Stimulated activated CD8-positive, alpha-beta memory T cell treated with anti-CD3 and anti-CD28 coated beads, Interleukin-15, amount 100 ng/mL, for 4 hours (primary cell): ENCODE data around the gene PRSS57.
"Not testable (repeated sequence)": the region's sequence is repeated elsewhere in the genome, so short reads cannot be mapped to it uniquely, and the experiment has no call there.

Experiments used
- DNase-seq, 2 donors: peaks; one replicate each; pipeline ENCODE4 v3.0.0-alpha.2; 2020; ENCODE audit warnings: low read depth in 2 of 2

PRSS57 gene

DNA sequence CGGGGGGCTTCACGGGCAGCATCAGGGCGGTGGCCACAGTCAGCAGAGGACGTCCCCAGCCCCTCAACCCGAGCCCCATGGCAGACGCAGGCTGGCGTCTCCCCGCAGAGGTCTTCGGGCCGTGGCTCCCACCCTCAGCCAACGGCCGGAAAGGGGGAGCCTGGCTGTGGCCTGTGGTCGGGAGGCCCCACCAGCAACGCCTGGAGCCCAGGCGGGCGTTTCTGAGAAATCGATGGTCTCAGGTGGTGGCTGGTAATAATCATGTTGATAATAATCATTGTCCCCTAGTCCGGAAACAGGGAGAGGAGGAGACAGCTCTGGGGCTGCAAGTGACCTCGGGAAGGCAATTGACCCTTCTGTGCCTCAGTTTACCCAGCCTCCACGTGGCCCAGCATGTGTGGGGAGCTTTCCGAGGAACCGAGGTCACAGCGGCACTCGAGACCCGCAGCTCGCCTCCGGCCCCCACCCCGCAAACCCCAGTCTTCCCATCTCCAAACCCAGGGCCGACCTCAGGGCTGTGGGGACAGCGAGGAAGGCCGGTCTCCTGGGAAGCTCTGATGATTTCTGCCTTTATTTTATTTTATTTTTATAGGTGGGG is at the start of gene PRSS57:
TSS of gene PRSS57 (minus strand) at position 101 of the 598 bp plus-strand sequence. CDS start at position 79, 22 bp downstream.
- no peak for DNase-seq

DNA sequence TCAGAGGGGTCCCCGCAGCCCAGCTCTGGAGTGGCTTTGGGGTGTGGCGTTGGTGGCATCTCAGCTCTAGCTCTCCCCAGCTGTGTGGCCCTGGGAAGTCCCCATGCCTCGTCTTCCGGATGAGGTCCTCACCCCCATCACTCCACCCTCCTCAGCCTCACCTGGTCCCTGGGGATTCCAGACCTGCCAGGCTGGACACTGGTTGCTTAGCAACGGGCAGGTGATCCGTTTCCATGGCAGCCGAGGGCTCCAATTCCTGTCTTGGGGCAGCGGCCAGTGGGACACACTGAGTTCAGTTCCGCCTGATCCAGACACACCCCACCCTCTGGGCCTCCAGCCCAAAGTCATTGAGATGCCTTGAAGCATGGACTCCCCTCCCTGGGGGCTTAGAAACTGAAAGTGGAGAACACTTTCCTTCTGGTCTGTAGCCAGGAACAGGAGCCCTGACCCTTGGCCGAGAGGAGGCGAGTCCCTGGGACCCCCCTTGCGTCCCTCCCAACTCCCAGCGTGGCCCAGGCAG is 48.0 kb upstream of the PRSS57 start:
- no peak for DNase-seq

DNA sequence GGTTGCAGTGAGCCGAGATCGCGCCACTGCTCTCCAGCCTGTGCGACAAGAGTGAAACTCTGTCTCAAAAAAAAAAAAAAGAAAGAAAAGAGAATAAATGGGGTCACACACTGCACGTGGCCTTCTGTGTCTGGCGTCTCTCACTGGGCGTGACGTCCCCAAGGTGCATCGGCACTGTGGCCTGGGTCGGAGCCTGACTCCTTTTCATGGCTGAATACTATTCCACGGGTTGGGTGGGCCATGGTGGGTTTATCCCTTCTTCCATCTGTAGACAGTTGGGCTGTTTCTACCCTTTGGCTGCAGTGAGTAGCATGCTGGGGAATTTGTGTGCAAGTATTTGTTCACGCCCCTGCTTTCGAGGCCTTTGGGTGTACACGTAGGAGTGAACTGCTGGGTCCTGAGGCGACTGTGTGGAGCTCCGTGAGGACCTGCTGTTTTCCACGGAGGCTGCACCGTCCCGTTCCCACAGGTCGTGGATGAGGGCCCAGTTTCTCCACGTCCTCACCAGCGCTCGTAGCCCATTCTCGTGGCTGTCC is 47.4 kb upstream of the PRSS57 start:
- DNase-seq = no peak

DNA sequence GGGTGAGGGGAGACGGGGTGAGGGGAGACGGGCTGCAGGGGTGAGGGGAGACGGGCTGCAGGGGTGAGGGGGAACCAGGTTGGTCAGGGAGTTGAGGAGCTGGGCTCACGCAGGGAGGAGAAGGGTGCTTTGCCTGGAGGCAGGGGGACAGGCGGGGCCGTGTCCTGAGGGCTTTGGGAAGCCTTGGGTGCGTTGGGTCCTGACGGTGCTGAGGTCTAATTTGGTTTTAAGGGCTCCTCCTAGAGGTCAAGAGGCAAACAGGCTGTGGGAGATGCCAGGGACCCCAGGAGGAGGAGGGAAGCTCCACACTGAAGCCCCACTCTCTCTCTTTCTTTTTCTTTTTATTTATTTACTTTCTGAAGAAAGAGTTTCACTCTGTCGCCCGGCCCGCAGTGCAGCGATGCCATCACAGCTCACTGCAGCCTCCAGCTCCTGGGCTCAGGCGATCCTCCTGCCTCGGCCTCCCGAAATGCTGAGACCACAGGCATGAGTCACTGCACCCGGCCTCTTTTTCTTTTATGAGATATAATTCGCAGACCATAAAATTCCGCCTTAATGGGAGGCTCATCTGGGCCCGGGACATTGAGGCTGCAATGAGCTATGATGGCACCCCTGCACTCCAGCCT is 46.4 kb upstream of the PRSS57 start:
- no peak for DNase-seq

DNA sequence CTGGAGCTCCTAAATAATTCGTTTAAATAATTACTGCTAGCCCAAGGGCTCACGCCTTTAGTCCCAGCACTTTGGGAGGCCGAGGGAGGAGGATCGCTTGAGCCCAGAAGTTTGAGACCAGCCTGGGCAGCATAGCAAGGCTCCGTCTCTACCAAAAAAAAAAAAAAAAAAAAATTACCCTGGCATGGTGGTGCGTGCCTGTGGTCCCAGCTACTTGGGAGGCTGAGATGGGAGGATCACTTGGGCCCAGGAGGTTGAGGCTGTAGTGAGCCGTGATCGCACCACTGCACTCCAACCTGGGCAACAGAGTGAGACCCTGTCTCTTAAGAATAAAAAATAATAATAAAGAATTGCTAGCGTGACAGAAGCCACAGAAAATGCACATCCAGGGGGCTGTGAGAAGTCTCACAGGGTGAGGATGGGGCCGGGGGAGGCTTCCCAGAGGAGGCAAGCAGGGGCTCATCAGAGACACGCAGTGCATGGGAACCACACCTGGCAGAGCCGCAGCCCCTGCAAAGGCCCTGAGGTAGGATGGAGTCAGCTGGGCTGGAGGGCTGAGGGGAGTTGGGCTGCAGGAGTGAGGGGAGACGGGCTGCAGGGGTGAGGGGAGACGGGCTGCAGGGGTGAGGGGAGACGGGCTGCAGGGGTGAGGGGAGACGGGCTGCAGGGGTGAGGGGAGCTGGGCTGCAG is 45.7 kb upstream of the PRSS57 start:
- DNase-seq = not testable (repeated sequence)

DNA sequence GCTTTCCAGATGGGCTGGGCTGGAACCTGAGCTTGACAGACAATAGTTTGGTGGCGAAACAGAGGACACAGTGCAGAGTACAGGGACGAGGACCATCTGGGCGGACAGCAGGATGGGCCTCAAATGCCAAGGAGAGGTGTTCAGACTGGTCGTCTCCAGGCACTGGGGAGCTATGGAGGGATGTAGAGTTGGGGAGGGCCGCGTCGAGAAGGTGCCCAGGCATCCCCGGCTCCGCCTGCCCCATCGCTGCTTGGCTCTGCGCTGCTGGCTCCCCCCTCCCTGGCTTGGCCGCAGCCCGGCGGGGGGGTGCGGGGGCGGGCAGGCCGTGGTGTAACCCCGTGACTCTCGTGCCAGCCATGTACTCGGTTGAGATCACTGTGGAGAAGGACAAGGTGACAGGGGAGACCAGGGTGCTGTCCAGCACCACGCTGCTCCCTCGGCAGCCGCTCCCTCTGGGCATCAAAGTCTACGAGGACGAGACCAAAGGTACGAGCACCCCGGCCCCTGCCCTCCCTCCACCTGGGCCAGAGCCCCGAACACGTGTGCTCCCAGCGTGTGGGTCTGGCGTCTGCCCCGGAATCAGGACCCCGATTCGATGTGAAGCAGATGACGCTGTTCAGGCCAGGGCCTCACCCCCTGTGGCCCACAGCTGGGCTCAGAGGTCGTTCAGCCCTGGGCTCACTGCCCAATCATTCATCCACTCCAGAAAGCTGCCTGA is 44.9 kb upstream of the PRSS57 start:
- no peak for DNase-seq

DNA sequence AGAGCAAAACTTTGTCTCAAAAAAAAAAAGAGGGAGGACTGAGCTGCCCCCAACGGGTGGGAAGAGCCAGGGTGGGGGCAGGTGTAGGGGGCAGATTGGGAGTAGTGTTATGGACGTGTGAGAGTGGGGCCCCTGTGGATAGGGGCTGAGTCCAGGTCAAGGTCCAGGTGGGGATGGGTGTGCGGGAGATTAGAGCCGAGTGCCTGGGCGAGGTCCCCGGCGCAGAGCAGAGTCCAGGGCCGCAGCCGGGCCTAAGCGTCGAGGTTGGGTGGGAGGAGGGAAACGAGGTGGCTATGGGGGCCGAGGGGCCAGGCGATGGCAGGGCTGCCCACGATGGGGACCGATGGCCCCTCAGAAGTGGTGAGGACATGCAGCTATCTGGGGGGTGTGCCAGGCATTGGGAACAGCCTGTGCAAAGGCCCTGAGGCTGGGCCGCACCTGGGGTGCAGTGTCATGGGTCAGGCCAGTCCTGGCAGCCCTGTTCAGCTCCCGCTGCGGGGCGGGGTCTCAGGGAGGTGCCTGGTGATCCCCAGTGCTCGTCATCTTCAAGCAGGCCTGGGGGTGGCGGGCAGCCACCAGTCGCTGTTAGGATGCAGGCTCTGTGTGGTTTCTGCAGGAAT is 43.4 kb upstream of the PRSS57 start:
- DNase-seq = no peak

DNA sequence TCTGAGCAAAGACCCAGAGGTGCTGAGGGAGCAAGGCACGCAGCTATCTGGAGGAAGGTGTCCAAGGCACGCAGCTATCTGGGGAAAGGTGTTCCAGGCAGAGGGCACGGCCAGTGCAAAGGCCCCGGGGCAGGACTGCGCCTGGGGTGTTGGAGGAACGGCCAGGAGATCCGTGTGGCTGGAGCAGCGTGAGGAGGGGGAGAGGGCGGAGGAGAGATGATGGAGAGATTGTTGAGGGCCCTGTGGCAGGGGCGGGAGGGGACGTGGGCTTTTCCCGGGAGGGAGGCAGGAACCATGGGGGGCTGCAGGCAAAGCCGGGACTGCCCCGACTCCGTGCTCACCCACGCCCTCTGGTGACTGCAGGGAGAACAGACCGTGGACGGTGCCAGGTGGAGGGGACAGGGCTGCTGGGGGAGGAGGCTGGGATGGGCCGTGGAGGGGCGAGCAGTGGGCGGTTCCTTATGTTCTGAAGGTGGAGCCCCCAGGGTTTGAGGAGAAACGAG is 42.4 kb upstream of the PRSS57 start:
- peak; percentile 13 to 26 for DNase-seq

DNA sequence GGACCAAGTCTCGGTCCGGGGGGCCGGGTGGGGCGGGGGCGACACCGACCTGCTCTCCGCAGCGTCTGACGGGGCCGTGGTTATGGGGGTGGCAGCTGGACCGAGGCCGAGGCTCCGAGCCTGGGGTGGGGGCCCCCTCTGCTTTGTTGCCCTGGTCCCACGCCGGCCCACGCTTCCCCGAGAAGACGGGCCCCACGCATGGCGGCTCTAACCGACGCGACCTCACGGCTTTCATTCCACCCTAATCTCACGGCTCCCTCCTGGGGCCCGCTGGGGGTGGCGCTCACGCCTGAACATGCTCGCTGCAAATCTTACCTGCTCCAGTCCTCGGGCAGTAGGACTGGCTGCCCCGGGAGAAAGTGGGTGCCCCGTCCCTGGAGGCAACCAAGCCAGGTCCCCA is 40.9 kb upstream of the PRSS57 start:
- no peak for DNase-seq

DNA sequence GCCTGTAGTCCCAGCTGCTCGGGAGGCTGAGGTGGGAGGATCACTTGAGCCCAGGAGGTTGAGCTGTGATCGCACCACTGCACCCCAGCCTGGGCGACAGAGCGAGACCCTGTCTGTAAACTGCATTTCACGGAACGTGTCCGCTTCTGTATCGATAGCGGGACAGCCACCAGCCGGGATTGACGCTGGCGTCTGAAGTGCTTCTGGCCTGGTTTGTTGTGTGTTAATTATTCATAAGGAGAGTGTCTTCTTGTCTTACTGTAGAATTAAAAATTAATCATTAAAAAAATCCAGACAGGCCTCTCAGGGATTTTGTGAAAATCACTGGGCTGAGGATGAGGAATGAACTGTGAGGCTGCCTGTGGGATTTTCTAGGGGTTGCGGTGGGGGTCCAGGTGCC is 39.5 kb upstream of the PRSS57 start:
- no peak for DNase-seq

DNA sequence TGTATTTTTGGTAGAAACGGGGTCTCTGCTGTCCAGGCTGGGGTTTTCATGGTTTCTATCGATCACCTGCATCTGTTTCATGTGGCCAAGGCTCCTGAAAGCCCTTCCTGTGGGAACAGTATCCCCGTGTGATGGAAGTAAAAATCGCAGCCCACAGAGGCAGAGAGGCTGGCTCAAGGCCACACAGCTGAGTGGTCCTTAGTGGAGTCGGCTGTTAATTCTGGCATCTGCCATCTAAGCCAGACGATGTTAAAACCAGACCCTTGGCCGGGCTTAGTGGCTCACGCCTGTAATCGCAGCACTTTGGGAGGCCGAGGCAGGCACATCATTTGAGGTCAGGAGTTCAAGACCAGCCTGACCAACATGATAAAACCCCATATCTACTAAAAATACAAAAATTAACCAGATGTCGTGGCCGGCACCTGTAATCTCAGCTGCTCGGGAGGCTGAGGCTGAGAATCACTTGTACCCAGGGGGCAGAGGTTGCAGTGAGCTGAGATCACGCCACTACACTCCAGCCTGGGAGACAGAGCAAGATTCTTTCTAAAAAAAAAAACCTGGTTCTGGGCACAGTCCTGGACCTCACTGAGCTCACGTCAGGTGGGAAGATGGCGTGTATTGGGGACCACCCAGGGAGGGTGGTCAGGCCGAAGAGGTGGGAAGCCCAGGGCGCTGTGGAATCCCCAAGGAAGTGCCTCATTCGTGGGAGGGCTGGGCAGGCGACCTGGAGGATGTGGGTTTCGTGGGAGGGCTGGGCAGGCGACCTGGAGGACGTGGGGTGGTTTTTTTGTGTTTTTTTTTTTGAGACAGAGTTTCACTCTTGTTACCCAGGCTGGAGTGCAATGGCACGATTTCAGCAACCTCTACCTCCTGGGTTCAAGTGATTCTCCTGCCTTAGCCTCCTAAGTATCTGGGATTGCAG is 37.2 kb upstream of the PRSS57 start:
- no peak for DNase-seq

DNA sequence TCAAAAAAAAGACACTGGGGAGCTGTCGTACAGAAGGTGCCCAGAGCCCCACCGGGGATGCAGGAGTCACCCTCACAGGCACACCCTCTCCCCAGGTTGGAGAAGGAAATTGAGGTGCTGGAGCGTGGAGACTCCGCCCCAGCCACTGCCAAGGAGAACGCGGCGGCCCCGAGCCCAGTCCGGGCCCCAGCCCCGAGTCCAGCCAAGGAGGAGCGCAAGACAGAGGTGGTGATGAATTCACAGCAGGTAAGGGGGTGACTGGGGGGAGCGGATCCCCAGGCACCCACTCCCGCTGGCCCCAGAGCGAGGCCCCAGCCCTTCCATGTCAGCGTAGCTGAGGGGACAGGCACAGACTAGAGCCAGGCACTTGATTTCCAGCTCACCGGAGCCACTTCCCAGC is 35.7 kb upstream of the PRSS57 start:
- DNase-seq = no peak

DNA sequence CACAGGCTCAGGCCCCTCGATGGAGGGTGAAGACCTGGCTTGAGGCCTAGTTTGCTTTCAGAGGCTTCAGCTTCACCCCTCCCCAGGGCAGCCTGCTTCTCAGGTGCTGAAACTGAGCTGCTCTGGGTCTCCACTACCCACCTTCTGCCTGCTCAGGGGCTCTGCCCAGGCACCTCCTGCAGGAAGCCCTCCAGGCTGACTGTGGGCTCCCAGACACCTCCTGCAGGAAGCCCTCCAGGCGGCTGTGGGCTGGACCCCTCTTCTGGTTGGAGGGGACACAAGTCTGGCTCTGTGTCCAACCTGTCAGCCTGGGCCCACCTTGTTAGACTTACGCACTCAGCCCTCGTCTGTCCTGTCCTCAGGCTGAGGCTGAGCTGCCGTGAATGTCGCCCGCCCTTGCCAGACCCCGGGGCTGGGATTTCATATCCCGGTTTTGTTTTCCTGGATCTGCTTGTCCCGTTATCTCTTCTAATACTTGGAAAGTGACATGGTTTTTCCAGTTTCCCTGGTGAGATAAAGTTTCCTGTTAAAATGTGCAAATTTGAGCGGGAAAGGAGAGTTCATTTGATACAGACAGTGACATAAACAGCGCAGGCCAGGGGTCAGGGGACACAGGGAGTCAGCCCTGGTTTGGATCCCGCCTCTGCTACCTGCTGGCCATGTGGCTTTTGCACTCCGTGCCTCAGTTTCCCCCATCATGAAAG is 34.9 kb upstream of the PRSS57 start:
- no peak for DNase-seq

DNA sequence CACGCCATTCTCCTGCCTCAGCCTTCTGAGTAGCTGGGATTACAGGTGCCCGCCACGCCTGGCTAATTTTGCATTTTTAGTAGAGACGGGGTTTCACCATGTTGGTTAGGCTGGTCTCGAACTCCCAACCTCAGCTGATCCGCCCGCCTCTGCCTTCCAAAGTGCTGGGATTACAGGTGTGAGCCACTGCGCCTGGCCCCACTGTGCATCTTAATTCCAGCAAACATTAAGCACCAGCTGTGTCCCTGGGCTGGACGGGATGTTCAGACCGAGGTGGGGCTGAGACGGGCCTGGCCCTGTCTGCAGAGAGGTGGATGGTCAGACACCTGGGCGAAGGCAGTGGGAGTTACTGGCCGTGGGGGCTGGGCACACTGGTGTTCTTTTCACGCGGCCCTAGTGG is 34.3 kb upstream of the PRSS57 start:
- not testable (repeated sequence) for DNase-seq

DNA sequence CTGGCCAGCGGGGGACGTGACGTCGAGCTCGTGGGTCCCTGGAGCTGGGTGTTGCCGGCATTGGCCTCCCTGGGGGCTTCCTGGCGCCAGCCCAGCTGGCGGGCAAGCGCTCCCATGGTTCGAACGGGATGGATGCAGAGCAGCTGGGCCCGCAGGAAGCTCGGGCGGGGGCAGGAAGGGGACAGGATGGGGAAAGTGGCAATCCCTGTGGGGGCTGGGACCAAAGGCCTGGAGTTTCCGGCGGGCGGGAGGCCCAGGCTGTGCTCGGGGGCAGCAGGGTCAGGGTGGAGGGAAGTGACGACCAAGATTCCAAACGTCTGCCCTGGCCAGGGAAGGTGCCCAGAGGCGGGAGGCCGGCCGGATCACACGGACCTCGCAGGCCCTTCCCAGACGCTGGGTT is 32.8 kb upstream of the PRSS57 start:
- DNase-seq = no peak

DNA sequence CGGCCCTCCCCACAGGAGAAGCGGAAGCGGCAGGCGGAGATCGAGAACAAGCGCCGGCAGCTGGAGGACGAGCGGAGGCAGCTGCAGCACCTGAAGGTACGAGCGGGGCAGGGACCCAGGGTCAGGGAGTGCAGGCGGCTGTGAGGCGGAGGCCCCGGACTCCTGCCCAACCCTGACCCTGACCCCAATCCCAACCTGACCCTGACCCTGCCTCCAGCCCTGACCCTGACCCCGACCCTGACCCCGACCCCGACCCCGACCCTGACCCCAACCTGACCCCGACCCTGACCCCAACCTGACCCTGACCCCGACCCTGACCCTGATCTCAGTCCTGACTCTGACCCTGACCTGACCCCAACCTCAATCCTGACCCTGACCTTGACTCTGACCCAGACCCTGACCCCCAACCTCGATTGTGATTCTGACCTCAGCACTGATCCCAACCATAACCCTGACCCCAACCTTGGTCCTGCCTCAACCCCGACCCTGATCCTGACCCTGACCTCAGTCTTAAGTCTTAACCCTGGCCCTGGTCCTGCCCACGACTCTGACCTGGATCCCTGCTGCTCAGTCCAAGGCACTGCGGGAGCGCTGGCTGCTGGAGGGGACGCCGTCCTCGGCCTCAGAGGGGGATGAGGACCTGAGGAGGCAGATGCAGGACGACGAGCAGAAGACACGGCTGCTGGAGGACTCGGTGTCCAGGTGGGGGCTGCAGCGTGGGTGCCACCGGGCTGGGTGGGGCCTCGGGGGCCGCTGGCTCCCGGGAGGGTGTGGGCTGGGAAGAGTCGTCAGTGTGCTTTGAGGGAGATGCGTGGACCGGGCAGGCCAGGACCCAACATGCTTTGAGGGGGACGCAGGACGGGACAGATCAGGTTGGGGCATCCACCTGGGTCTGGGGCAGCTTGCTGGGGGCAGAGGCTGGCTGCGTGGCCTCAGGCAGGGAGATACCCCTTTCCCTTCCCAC is 32.0 kb upstream of the PRSS57 start:
- no peak for DNase-seq

DNA sequence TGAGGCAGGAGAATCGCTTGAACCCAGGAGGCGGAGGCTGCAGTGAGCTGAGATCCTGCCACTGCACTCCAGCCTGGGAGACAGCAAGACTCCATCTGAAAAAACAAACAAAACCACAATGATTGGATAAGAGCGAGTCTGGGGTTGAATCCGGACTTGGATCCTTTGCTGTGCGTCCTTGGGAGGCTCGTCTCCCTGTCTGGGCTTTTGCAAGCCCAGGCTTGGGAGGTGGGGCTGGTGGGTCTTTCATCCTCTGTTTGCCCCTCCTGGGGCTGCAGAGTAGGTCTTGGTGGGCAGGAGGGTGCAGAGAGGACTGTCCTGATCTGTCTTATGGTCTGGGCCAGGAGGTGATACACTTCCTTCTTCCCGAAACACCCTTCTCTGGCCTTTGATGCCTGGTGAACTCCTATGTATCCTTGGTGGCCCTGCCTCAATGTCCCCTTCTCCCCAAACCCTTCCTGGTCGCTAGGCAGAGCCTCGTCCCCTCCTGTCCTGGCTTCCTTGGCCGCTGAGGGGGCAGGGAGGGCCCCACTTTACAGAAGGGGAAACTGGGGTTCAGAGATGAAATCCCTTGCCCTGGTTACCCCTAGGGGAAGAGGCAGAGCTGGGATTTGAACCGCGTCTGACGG is 30.3 kb upstream of the PRSS57 start:
- no peak for DNase-seq

DNA sequence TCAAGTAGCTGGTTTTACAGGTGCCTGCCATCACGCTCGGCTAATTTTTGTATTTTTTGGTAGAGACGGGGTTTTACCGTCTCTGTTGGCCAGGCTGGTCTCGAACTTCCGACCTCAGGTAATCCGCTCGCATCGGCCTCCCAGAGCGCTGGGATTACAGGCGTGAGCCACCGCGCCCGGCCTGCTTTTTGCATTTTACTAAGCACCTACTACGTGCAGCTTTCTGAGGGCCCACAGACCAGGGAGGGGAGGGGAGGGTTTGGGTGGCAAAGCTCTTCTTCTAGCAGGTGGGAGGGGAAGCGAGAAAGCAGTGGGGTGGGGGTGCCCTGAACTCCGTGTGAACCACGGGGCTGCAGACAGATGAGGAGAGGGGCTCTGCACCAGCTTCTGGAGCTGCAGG is 28.5 kb upstream of the PRSS57 start:
- no peak for DNase-seq
